22Rv1 (cell line): ENCODE measurements around the gene AKAP12.

ENCODE experiments used
- ZFX ChIP-seq: fragments of 450-650 bp; IDR thresholded peaks from 2 replicates; pipeline ENCODE4 v1.6.1; 2017; ENCODE audit warnings: antibody characterized with exemption, borderline replicate concordance
- TF ChIP-seq, protein P1 (sequence below): fragments of 450-650 bp; IDR thresholded peaks from 2 replicates; pipeline ENCODE4 v1.5.1; 2017; ENCODE audit warnings: mild to moderate bottlenecking

DNA sequence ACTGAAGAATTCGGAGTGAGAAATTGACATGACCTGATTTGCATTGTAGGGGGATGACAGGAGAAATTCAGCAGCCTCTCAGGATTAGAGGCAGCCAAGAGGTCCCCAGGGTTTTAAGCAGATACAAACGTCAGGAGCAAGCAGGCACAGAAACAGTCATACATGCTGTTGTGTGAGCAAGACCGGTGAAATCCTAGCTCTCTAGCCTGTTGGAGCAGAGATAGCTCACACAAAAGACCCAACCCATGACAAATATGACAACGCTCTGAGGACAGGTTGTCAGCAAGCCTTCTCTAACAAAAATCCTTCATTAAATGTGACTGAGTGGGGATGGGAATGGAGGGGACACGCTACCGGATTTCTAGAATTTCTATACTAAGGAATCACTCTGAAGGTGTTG is 23.0 kb upstream of the AKAP12 start:
- TF ChIP-seq, protein P1, sequence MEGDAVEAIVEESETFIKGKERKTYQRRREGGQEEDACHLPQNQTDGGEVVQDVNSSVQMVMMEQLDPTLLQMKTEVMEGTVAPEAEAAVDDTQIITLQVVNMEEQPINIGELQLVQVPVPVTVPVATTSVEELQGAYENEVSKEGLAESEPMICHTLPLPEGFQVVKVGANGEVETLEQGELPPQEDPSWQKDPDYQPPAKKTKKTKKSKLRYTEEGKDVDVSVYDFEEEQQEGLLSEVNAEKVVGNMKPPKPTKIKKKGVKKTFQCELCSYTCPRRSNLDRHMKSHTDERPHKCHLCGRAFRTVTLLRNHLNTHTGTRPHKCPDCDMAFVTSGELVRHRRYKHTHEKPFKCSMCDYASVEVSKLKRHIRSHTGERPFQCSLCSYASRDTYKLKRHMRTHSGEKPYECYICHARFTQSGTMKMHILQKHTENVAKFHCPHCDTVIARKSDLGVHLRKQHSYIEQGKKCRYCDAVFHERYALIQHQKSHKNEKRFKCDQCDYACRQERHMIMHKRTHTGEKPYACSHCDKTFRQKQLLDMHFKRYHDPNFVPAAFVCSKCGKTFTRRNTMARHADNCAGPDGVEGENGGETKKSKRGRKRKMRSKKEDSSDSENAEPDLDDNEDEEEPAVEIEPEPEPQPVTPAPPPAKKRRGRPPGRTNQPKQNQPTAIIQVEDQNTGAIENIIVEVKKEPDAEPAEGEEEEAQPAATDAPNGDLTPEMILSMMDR = no peak
- no peak for TF ChIP-seq ZFX
